ENCODE results near the gene SPECC1.
"Not testable (repeated sequence)": the region's sequence is repeated elsewhere in the genome, so short reads cannot be mapped to it uniquely, and the experiment has no call there.

The SPECC1 gene

DNA sequence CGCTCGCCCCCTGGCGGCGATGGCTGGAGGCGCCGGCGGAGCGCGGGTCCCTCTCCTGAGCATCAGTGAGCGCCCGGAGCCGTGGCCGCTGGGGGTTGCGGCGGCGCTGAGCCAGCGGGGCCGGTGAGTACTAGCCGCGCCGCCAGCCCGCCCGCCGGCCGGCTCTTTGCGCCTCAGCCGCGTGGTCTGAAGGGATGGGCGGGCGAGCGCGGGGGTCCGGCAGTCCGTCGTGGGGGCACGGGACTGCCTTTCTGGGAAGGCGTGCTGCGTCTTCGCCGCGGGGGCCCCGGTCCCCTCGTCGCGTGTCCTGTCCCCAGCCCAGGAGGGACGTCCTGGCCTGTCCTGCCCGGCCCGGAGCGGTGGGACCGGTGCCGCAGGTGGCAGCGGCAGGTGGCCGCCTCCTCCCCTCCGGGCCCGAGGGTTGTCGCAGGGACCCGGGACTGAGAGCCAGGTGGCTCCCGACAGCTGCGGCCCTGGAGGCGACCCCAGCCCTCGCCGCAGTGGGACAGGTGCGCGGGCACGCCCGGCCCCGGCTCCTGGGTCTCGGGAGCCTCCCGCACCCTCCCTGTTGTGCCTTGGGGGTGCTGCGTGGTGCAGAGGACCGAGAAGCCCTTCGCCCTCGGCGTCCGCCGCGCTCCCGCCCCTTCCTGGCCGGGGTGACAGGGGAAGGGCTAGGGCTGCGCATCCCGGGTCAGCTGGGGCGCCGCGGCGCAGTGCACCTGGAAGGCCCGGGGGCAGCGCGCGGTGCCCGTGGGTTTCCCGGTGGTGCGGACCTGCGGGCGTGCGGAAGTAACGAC lies at the start of gene SPECC1:
SPECC1 (plus strand) TSS at position 58 of the 797 bp plus-strand sequence. CDS start 87,293 bp downstream, outside the sequence.
- peak in 31 of 56 donors; percentile 35 to 87 (median 69) for DNase-seq

DNA sequence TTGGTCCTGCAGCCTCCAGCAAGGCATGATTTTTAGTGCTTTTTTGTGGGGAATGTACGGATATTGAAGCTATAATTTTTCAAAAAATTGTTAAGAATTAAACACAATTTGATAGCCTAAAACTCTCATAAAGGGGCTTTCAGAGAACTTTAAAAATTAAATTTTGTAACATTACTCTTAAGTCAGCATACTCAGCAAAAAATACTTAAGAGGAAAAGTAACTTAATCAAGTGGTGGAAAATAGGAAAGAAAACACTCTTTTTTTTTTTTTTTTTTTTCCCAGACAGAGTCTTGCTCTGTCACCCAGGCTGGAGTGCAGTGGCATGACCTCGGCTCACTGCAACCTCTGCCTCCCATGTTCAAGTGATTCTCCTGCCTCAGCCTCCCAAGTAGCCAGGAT lies 46.2 kb upstream of the SPECC1 start:
- not testable (repeated sequence) for DNase-seq

GRCh38 chr17:19973156-19973555 lies 36.0 kb upstream of the SPECC1 start:
- DNase-seq: no peak

DNA sequence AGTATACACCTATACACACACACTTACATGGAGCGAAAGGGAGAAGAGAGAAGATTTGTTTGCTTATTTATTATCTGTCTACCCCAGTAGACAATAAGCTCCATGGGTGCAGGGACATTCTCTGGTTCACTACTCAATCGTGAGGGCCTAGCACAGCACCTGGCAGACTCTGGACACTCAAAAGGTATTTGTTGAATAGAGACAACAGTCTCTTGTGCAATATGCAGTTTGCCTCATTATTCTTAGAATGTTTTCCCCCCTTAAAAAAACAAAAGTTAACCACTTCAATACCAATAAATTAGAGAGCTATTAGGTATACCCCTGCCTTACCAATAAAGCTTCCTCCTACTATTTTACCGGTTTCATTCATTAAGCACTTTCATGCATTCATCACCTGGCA lies 33.6 kb upstream of the SPECC1 start:
- DNase-seq: no peak

GRCh38 chr17:19977293-19978208 lies 31.6 kb upstream of the SPECC1 start, which contains the start of gene AKAP10:
TSS of gene AKAP10 (minus strand) at chr17:19977828. CDS start at chr17:19977679, 149 bp downstream.
- peak in 54 of 56 donors; percentile 66 to 97 (median 91) for DNase-seq

DNA sequence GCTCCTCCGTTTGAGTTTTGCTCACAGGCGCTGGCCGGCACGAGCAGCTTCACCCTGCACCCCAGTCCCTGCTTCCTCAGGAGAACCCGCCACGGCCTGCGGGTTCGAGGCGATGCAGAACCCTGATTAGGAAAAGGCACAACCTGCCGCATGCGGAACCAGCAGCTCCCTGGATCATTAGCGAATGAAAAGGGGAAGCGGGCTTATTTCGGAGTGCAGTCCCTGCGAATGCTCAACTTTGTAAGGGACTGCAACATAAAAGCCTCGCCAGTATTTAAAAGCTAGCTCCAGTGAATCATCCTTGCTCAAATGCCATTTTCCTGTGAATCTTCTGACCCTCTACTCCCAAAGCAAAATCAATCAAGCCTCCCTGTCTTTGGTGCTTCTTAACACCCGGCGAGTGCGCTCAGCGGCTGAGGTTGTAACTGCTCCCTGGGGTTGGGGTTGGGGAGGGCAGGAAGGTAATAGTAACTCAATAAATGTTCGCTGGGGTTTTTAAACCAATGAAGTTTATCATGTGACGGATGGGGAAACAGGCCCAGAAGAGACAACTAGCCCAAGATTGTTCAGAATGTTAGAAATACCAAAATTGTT lies 30.9 kb upstream of the SPECC1 start:
- peak in 14 of 56 donors; percentile 5 to 86 (median 64) for DNase-seq

DNA sequence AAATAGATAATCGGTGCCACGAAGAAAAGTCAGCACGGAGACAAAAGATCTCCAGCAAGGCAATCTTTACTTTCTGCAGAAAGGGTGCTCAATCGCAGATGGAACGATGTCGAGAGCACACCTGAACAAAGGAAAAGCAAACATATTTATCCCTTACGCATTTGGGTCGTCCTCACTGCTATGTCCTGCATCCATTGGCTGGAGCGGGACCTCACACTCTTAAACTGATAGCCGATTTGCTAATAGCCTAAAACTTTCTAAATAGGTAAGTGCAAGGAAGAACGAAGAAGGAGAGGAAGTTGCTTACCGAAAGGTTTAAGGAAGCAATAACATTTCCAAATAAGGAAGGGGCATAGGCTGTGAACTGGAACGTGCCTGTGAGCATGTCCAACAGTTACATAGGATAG lies 30.4 kb upstream of the SPECC1 start:
- no peak for DNase-seq

DNA sequence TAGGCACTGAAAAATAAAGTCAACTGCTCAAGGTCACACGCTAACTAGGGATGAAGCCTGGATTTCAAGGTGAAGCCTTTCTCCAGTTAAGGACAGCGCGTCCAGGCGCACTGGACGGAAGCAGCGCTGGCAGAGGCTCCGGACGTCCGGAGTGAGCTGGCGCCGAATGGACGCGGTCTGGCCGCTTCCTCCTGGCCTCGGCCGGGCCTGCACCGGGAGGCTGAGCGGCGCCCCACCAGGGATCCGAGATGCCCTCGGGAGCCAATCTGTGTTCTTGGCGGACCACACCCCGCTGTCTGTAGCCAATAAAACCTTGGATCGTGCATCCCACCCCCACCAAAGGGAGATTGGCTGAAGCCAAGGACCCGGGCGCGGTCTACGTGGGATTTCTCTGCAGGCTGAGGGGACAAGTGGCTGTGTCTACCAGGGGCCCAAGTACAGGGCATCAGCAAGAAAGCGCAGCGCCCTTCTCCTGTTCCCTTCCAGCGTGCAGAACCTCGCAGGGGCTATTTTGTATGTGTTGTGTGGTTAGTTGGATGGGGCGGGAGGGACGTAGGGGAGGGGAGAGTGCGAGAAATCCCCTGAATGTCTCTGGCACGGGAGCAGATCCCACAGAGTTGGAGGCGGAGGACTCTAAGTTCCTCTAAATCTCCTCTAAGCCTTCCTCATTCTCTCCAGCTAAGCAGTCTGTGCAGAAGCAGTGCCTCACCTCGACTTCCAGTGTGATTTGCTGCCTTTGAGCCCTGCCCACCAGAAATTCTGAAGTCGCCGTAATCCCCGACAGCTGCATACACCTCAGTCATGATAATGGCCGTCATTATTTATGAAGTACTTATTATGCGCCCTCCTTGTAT lies 29.0 kb upstream of the SPECC1 start:
- peak in 2 of 56 donors; percentile 31 to 41 for DNase-seq

GRCh38 chr17:19986941-19987861 lies 22.0 kb upstream of the SPECC1 start:
- DNase-seq: no peak

DNA sequence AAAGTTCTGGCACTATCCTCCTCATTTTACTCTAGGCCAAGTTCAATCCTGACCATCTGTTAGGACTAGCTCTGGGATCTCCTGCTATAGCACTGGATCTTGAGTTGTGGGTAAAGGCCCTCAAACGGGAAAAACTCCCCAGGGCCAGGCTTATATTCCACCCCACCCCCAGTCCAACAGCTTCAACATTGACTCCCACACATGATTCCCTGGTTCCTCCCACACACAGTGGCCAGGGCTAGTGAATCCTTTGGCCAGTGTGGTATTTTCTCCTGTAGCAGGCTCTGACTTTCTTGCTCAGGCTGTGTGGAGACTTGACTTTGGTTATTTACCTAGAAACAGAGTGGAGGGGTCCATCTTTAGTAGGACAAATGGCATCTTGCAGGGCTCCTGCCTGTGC lies 21.3 kb upstream of the SPECC1 start:
- DNase-seq: no peak

GRCh38 chr17:19991252-19991885 lies 17.8 kb upstream of the SPECC1 start:
- DNase-seq: peak in 5 of 56 donors; percentile 9 to 25 (median 16)

DNA sequence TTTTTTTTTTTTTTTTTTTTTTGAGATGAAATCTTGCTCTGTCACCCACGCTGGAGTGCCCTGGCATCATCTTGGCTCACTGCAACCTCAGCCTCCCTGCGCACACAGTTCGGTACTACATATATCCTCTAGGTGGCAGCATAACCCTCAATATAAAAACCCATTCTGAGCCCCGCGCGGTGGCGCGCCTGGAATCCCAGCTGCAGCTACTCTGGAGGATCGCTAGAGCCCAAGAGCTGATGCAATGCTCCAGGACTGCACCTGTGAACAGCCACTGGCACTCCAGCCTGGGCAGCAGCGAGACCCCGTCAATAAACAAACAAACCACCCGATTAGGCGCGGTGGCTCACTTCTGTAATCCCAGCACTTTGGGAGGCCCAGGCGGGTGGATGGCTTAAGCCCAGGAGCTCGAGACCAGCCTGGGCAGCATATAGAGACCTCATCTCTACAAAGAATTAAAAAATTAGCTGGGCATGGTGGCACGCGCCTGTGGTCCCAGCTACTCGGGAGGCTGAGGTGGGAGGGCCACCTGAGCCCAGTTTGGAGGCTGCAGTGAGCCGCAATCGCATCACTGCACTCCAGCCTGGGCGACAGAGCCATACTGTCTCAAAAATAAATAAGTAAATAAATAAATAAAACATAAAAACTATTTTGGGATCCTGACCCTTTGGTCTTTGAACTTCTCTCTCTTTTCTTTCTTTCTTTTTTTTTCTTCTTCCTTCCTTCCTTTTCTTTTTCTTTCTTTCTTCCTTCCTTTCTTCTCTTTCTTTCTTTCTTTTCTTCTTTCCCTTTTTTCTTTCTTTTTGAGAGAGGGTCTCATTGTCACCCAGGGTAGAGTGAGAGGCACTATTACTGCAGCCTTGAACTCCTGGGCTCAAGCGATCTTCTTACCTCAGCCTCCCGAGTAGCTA lies 16.1 kb upstream of the SPECC1 start:
- DNase-seq: peak in 55 of 56 donors; percentile 23 to 94 (median 79)

GRCh38 chr17:19996086-19996485 lies 13.1 kb upstream of the SPECC1 start:
- no peak for DNase-seq

GRCh38 chr17:19996502-19996901 lies 12.7 kb upstream of the SPECC1 start:
- peak in 1 of 56 donors; percentile 24 for DNase-seq

GRCh38 chr17:20008242-20009051 lies 712 bp upstream of the SPECC1 start:
- peak in 16 of 56 donors; percentile 15 to 72 (median 42) for DNase-seq

DNA sequence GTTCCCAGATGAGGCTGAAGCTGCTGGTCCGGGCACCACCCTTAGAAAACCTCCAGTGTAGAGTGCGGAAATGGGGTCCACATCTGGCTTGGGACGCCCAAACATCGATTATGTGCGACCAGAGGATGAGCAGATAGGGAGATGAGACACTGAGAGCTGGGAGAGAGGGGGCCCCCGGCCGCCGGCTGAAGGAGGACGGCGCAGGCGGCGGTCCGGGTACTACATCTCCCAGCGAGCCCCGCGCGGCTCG lies 182 bp upstream of the SPECC1 start:
- DNase-seq: peak in 33 of 56 donors; percentile 32 to 86 (median 64)
